Adrenal gland (tissue), 5 donors: ENCODE results near the gene COX10.
A peak's percentile ranks its signal among the peaks of the same experiment; 100 is the strongest.

Source experiments
- POLR2A ChIP-seq, 2 donors: fragments of 450-650 bp; IDR thresholded peaks; one replicate each; pipeline ENCODE4 v1.6.1; 2017; ENCODE audit warnings: antibody characterized with exemption in 2 of 2, mild to moderate bottlenecking in 2 of 2, moderate library complexity in 1 of 2
- TF ChIP-seq, protein P1 (sequence below), 6 experiments: fragments of 450-650 bp in 4 of 6; fragments of 200-600 bp in 2 of 6; sonication (generic) in 1 of 6; IDR thresholded peaks; 1 replicate in 5 of 6; 2 replicates in 1 of 6; pipeline versions ENCODE4 v1.5.1 to v1.8.0; 2016 to 2021; ENCODE audit warnings: antibody characterized with exemption in 6 of 6, mild to moderate bottlenecking in 2 of 6, moderate library complexity in 1 of 6
- donor health status: DM: no; HTN: no; CAD: no.

DNA sequence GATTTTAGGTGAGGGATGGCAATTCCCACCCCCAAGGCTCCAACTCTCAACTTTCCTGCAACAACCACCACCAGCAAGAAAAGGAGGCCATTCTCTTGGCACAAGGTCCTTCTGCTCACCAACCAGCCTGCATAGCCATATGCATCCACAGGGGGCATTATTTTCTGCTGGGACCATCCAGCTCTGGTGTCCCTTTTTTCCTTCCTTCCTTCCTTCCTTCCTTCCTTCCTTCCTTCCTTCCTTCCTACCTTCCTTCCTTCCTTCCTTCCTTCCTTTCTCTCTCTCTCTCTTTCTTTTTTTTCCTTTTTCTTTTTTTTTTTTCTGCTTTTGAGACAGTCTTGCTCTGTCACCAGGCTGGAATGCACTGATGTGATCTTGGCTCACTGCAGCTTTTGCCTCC is 21.1 kb upstream of the COX10 start:
- TF ChIP-seq, protein P1, sequence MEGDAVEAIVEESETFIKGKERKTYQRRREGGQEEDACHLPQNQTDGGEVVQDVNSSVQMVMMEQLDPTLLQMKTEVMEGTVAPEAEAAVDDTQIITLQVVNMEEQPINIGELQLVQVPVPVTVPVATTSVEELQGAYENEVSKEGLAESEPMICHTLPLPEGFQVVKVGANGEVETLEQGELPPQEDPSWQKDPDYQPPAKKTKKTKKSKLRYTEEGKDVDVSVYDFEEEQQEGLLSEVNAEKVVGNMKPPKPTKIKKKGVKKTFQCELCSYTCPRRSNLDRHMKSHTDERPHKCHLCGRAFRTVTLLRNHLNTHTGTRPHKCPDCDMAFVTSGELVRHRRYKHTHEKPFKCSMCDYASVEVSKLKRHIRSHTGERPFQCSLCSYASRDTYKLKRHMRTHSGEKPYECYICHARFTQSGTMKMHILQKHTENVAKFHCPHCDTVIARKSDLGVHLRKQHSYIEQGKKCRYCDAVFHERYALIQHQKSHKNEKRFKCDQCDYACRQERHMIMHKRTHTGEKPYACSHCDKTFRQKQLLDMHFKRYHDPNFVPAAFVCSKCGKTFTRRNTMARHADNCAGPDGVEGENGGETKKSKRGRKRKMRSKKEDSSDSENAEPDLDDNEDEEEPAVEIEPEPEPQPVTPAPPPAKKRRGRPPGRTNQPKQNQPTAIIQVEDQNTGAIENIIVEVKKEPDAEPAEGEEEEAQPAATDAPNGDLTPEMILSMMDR (IDR thresholded peaks at IDR 0.05) = peak in 4 of 6 experiments; percentile 8 to 35 (median 26)
- TF ChIP-seq POLR2A (IDR thresholded peaks at IDR 0.05) = no peak
